Measurements from ENCODE around the gene FBXO27. TPM values are rescaled to one million over a fixed set of nuclear protein-coding genes. Genes with fewer than 3 reads are reported as not detected.

The FBXO27 gene
- total RNA-seq, 4 donors from 2014 or later, result 5.4 to 20.5 (median 8.7) TPM

GRCh38 chr19:38980583-38981374, 51.6 kb downstream of the FBXO27 start:
- TF ChIP-seq CTCF (IDR thresholded peaks at IDR 0.05; ENCODE audit: low read depth), result no peak

GRCh38 chr19:38979812-38980211, 52.5 kb downstream of the FBXO27 start:
- no peak for TF ChIP-seq CTCF (IDR thresholded peaks at IDR 0.05; ENCODE audit: low read depth)

- no peak for TF ChIP-seq CTCF (IDR thresholded peaks at IDR 0.05; ENCODE audit: low read depth)
Observed at GRCh38 chr19:38978326-38978689, 54.0 kb downstream of the FBXO27 start.

- TF ChIP-seq CTCF (IDR thresholded peaks at IDR 0.05; ENCODE audit: low read depth), result no peak
Observed at GRCh38 chr19:38977445-38978325, 54.7 kb downstream of the FBXO27 start.

GRCh38 chr19:38975861-38976271, 56.5 kb downstream of the FBXO27 start:
- TF ChIP-seq CTCF (IDR thresholded peaks at IDR 0.05; ENCODE audit: low read depth), result no peak

GRCh38 chr19:38975214-38975860, 57.0 kb downstream of the FBXO27 start, which contains the start of gene FBXO17:
TSS of gene FBXO17 (minus strand) at chr19:38975742. CDS start at chr19:38950319, 25,423 bp downstream.
- TF ChIP-seq CTCF (IDR thresholded peaks at IDR 0.05; ENCODE audit: low read depth), result no peak
